K562 (cell line): Measurements from ENCODE around the gene AGPAT1. TPM values are rescaled to one million over a fixed set of nuclear protein-coding genes. Genes with fewer than 3 reads are reported as not detected.
A peak's percentile ranks its signal among the peaks of the same experiment; 100 is the strongest.

Experiments used
- ARID2 ChIP-seq: fragments of 450-650 bp; IDR thresholded peaks from 2 replicates; pipeline ENCODE4 v1.6.1; 2017; ENCODE audit warnings: antibody characterized with exemption, mild to moderate bottlenecking
- ARNT ChIP-seq, 2 experiments: fragments of 450-650 bp; IDR thresholded peaks; 2 replicates each; pipeline ENCODE4 v1.6.1; 2016; ENCODE audit warnings: mild to moderate bottlenecking in 1 of 2
- HNRNPH1 ChIP-seq: fragments of 200-400 bp; formaldehyde crosslinking; optimal IDR thresholded peaks from 2 replicates; pipeline ENCODE3; 2017; ENCODE audit warnings: low read depth, mild to moderate bottlenecking, low read length, moderate library complexity
- HNRNPK ChIP-seq: fragments of 200-400 bp; formaldehyde crosslinking; IDR thresholded peaks from one replicate; pipeline ENCODE4 v1.6.1; 2018; ENCODE audit warnings: mild to moderate bottlenecking, low read depth, low read length; ENCODE audit not compliant: poor library complexity, severe bottlenecking
- KAT2B ChIP-seq: IDR thresholded peaks from one replicate; pipeline ENCODE4 v1.6.1; 2012; ENCODE audit warnings: low read depth, mild to moderate bottlenecking, control low read depth, inconsistent platforms, low read length, moderate library complexity
- NFYB ChIP-seq: IDR thresholded peaks from 2 replicates; pipeline ENCODE4 v1.6.1; 2011; ENCODE audit warnings: mild to moderate bottlenecking, moderate library complexity; ENCODE audit not compliant: insufficient read length; ENCODE audit errors: extremely low read depth
- PRPF4 ChIP-seq: fragments of 200-400 bp; formaldehyde crosslinking; IDR thresholded peaks from one replicate; pipeline ENCODE4 v1.6.1; 2017; ENCODE audit warnings: low read length, low read depth, mild to moderate bottlenecking; ENCODE audit not compliant: insufficient read depth, poor library complexity, severe bottlenecking
- RHOXF2B ChIP-seq: fragments of 250-450 bp; sonication (Bioruptor Pico); conservative IDR thresholded peaks from 2 replicates; pipeline ENCODE4 v1.5.1; 2021
- SMARCE1 ChIP-seq: fragments of 450-650 bp; IDR thresholded peaks from 2 replicates; pipeline ENCODE4 v1.7.1; 2016; ENCODE audit warnings: mild to moderate bottlenecking
- ZFP30 ChIP-seq: fragments of 250-450 bp; sonication (Bioruptor Pico); IDR thresholded peaks from 2 replicates; pipeline ENCODE4 v1.8.0; 2022; ENCODE audit warnings: moderate library complexity, mild to moderate bottlenecking, inconsistent platforms, borderline replicate concordance
- ZNF551 ChIP-seq: fragments of 250-450 bp; sonication (Bioruptor Pico); IDR thresholded peaks from 2 replicates; pipeline ENCODE4 v1.5.0; 2021; ENCODE audit warnings: mild to moderate bottlenecking, moderate library complexity
- polyA plus RNA-seq, 8 experiments: library from polyadenylated mRNA; depleted of rRNA in 4 of 8; stranded (reverse) in 5 of 8; unstranded in 3 of 8; fragments of >200 nt; fragmentation: Nextera tagmentation in 2 of 8; fragmentation: Illumina TruSeq in 1 of 8; extraction: Ambion mirVana in 2 of 8; extraction: Trizol in 1 of 8; gene quantifications; 2 replicates each; pipeline versions ENCODE4 v1.2.1 to v1.2.3, GENCODE V29; 2011 to 2014; ENCODE audit warnings: inconsistent platforms in 1 of 8, missing spikeins in 1 of 8
- total RNA-seq, 7 experiments: library from RNA; depleted of rRNA in 6 of 7; stranded (reverse); fragments of >200 nt in 6 of 7; fragmentation: Illumina TruSeq in 2 of 7; extraction: Trizol in 2 of 7; gene quantifications; 2 replicates each; pipeline versions ENCODE4 v1.2.1 to v1.2.3, GENCODE V29; 2011 to 2021; ENCODE audit warnings: low replicate concordance in 1 of 7
- TF ChIP-seq, protein P1 (sequence below), 2 experiments: fragments of 450-650 bp in 1 of 2; sonication (generic) in 1 of 2; formaldehyde crosslinking in 1 of 2; IDR thresholded peaks; 2 replicates each; pipeline versions ENCODE4 v1.7.1 to v1.9.0; 2016 to 2022; ENCODE audit warnings: inconsistent platforms in 1 of 2, mild to moderate bottlenecking in 1 of 2, missing genetic modification reagents in 1 of 2
- TF ChIP-seq, protein P2 (sequence below), 3 experiments: fragments of 200-800 bp in 1 of 3; fragments of 250-450 bp in 1 of 3; fragments of 450-650 bp in 1 of 3; sonication (Bioruptor Pico) in 1 of 3; sonication (Bioruptor generic) in 1 of 3; formaldehyde crosslinking in 1 of 3; IDR thresholded peaks; 2 replicates each; pipeline versions ENCODE4 v1.6.1 to v1.8.0; 2016 to 2022; ENCODE audit warnings: mild to moderate bottlenecking in 2 of 3, missing genetic modification characterization in 2 of 3, missing compliant biosample characterization in 1 of 3, moderate library complexity in 1 of 3

AGPAT1 gene
- total and polyA plus RNA-seq, 9 of the 15 experiments (the other 6 are each of a cell fraction or from before 2014, with no cell fraction given), result 37.9 to 176 (median 69.4) TPM

DNA sequence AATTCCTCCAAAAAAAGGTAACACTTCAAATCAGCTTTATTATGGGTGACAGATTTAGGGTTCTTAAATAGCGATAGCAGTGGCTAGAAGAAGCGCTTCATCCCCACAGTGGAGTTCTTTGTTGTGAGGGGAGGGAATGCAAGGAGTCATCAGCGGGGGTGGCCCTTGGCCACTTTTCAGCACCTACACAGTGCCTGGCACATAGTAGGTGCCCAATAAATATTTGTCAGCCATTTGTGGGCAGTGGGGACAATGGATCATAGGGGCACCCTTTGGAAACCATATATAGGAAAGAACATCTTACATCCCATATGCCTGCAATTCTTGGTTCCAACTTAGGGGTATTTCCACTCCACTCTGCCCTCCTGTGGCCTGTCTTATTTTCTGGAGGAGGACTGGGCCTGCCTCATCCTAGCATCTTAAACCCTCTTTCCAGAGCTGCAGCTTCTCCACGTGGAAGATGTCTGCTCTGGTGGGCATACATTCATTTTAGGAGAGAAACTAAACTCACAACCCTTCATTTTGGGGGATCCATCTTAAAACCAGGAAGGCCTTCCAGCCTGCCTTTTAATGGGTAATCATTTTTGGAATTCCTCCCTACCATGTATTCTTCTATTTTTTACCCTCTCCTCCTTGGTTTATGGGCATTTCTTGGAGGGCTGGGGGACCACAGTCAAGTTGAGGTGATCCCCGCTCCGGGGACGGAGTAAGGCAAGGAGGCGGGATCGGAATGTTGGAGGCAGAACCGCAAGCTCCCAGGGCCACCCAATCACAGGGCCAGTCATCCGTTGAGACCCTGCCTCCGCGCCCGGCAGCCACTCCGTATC is 19.2 kb upstream of the AGPAT1 start (continued):
- TF ChIP-seq, protein P1, sequence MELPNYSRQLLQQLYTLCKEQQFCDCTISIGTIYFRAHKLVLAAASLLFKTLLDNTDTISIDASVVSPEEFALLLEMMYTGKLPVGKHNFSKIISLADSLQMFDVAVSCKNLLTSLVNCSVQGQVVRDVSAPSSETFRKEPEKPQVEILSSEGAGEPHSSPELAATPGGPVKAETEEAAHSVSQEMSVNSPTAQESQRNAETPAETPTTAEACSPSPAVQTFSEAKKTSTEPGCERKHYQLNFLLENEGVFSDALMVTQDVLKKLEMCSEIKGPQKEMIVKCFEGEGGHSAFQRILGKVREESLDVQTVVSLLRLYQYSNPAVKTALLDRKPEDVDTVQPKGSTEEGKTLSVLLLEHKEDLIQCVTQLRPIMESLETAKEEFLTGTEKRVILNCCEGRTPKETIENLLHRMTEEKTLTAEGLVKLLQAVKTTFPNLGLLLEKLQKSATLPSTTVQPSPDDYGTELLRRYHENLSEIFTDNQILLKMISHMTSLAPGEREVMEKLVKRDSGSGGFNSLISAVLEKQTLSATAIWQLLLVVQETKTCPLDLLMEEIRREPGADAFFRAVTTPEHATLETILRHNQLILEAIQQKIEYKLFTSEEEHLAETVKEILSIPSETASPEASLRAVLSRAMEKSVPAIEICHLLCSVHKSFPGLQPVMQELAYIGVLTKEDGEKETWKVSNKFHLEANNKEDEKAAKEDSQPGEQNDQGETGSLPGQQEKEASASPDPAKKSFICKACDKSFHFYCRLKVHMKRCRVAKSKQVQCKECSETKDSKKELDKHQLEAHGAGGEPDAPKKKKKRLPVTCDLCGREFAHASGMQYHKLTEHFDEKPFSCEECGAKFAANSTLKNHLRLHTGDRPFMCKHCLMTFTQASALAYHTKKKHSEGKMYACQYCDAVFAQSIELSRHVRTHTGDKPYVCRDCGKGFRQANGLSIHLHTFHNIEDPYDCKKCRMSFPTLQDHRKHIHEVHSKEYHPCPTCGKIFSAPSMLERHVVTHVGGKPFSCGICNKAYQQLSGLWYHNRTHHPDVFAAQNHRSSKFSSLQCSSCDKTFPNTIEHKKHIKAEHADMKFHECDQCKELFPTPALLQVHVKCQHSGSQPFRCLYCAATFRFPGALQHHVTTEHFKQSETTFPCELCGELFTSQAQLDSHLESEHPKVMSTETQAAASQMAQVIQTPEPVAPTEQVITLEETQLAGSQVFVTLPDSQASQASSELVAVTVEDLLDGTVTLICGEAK (IDR thresholded peaks at IDR 0.05), result no peak; the same call in 1 of the 2 replicates
- TF ChIP-seq, protein P1 (CRISPR knock-in tag; IDR thresholded peaks at IDR 0.05), result no peak
- TF ChIP-seq, protein P2, sequence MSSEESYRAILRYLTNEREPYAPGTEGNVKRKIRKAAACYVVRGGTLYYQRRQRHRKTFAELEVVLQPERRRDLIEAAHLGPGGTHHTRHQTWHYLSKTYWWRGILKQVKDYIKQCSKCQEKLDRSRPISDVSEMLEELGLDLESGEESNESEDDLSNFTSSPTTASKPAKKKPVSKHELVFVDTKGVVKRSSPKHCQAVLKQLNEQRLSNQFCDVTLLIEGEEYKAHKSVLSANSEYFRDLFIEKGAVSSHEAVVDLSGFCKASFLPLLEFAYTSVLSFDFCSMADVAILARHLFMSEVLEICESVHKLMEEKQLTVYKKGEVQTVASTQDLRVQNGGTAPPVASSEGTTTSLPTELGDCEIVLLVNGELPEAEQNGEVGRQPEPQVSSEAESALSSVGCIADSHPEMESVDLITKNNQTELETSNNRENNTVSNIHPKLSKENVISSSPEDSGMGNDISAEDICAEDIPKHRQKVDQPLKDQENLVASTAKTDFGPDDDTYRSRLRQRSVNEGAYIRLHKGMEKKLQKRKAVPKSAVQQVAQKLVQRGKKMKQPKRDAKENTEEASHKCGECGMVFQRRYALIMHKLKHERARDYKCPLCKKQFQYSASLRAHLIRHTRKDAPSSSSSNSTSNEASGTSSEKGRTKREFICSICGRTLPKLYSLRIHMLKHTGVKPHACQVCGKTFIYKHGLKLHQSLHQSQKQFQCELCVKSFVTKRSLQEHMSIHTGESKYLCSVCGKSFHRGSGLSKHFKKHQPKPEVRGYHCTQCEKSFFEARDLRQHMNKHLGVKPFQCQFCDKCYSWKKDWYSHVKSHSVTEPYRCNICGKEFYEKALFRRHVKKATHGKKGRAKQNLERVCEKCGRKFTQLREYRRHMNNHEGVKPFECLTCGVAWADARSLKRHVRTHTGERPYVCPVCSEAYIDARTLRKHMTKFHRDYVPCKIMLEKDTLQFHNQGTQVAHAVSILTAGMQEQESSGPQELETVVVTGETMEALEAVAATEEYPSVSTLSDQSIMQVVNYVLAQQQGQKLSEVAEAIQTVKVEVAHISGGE (CRISPR knock-in tag; IDR thresholded peaks at IDR 0.05), result no peak
- TF ChIP-seq ARID2, result peak; percentile 75
- no peak for TF ChIP-seq HNRNPH1
- no peak for TF ChIP-seq KAT2B
- TF ChIP-seq RHOXF2B (CRISPR knock-in tag), result 0 out of 2 replicates have a peak, but pooled peaks have one; percentile 43
- TF ChIP-seq ARNT (IDR thresholded peaks at IDR 0.05), result peak; percentile 73 to 88; a peak in 2 of 4 replicates
- no peak for TF ChIP-seq PRPF4
- TF ChIP-seq NFYB, result peak; percentile 73
- no peak for TF ChIP-seq HNRNPK
- TF ChIP-seq ZFP30 (CRISPR knock-in tag), result no peak
- no peak for TF ChIP-seq ZNF551 (CRISPR knock-in tag)
- TF ChIP-seq SMARCE1, result peak; percentile 66; the same call in 1 of the 2 replicates
